ENCODE data around the gene SPSB4.

- TF ChIP-seq FOS (IDR thresholded peaks at IDR 0.05; ENCODE audit: borderline replicate concordance, insufficient read depth, low read length): no peak
- TF ChIP-seq, protein P1, sequence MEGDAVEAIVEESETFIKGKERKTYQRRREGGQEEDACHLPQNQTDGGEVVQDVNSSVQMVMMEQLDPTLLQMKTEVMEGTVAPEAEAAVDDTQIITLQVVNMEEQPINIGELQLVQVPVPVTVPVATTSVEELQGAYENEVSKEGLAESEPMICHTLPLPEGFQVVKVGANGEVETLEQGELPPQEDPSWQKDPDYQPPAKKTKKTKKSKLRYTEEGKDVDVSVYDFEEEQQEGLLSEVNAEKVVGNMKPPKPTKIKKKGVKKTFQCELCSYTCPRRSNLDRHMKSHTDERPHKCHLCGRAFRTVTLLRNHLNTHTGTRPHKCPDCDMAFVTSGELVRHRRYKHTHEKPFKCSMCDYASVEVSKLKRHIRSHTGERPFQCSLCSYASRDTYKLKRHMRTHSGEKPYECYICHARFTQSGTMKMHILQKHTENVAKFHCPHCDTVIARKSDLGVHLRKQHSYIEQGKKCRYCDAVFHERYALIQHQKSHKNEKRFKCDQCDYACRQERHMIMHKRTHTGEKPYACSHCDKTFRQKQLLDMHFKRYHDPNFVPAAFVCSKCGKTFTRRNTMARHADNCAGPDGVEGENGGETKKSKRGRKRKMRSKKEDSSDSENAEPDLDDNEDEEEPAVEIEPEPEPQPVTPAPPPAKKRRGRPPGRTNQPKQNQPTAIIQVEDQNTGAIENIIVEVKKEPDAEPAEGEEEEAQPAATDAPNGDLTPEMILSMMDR (IDR thresholded peaks at IDR 0.05; ENCODE audit: extremely low read depth in 1 of 2, insufficient read depth in 1 of 2, low read depth in 1 of 2, low read length in 2 of 2): no peak
- no peak for TF ChIP-seq POLR2A (IDR thresholded peaks at IDR 0.05; ENCODE audit: low read depth, low read length)
Measured at GRCh38 chr3:141102372-141102771, 51.2 kb downstream of the SPSB4 start.
